GM19240 (cell line): ENCODE measurements around the gene DCAF4L1.

Experiments
- DNase-seq: peaks from one replicate; pipeline ENCODE4 v3.0.0; 2011; ENCODE audit warnings: low spot score; ENCODE audit not compliant: insufficient read length

Gene DCAF4L1

GRCh38 chr4:41989994-41990364, 8.4 kb downstream of the DCAF4L1 start:
- DNase-seq, result no peak

- peak; percentile 95 for DNase-seq
These were observed 9.0 kb downstream of the DCAF4L1 start, which contains the start of gene SLC30A9 for GRCh38 chr4:41990365-41991111. Gene SLC30A9, plus strand, starts transcription at chr4:41990530. Its CDS starts 122 bp downstream, at chr4:41990652.

- DNase-seq, result no peak
These were observed 10.6 kb downstream of the DCAF4L1 start for GRCh38 chr4:41991916-41992767.

- no peak for DNase-seq
These were observed 11.7 kb downstream of the DCAF4L1 start for GRCh38 chr4:41992967-41993857.

GRCh38 chr4:41994461-41994985, 13.0 kb downstream of the DCAF4L1 start:
- no peak for DNase-seq

DNA sequence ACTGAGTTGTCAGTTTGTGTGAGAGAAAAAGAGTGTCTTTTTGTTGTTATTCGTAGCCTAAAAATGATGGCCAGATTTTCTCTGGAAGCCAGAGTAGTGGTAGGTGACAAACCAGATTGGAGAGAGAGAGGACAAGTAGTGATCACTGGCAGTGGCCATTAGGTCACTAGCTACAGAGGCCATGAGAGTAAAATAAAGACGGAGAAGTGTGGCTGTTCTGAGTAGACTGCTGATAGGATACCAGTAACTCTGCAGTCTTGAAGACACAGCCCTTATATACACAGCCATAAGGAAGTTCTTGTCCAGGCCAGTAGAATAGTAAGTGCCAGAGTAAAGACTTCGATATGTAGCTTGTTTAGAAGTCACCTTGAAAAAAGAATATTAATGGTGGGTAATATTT, 16.5 kb downstream of the DCAF4L1 start:
- no peak for DNase-seq

- DNase-seq, result no peak
These were observed 17.8 kb downstream of the DCAF4L1 start for GRCh38 chr4:41999321-41999720.

DNA sequence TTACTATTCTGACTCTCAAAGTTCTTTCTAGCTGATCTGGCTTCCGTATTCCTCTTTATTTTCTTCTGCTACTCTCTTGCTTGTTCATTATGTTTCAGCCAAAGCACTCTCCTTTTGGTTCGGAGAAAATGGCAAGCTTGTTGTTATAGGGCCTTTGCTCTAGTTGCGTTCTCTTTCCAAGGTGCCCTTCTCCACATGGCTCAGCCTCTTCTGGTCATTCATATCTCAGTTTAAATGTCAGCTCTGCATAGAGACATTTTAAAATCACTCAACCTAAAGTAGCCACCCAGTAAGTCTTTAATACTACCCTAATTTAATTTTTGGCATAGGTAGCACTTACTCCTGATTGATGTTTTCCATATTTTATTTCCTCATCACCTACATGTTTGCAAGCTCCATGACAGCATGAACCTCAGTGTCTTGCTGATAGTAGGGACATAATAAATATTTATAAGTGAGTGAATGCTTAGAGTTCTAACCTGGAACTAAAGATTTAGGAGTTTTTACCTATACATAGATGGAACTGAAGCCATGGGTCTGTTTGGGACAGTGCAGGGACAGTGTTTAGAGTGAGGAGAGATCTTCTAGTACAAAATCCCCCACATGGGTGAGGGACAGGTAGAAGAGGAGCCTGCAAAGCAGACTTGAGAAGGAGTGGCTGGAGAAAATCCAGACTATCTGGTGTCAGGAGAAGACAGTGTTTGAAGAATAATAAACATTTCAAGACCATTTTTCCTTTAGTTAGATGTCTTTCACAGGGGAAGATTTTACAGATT, 26.6 kb downstream of the DCAF4L1 start:
- DNase-seq, result no peak

DNA sequence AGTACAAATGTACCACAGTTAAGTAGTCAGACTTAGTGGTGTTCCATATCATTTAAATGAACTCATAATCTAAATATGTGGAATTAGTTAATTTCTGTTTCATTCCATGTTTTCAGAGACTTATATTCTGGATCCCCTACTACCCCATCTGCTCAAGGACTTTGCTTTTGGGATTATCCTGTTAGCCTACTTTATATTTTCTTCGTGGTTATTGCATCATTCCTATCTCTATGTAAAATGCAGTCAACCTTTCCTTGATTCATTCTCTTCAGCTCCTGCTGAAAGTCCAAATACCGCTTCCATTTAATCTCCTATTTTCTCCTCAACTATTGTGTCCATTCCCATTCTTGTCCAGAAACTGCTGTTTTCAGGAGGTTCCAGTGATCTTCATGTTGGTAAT, 33.9 kb downstream of the DCAF4L1 start:
- DNase-seq, result no peak

DNA sequence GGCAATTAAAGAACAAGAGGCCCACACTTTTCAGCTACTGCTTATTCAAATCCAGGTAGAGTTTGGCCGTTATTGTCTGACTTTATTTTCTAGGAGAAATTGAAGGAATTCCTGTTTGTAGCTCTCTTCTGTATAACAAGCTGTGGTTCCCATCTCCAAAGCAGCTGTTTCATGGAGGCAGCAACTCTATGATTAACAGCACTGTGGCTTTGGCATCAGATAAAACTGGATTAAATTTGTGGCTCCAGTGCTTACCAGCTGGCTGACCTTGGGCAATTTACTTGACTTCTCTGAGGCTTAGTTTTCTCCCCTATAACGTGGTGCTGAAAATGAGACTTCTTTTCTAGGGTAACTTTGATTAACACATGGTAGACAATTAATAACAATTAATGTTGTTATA, 36.9 kb downstream of the DCAF4L1 start:
- DNase-seq, result no peak
